HCT116 (cell line): ENCODE data around the gene E2F1. TPM values are rescaled to one million over a fixed set of nuclear protein-coding genes. Genes with fewer than 3 reads are reported as not detected.

ENCODE experiments used
- ATAC-seq: fragments of 200-7000 bp; cut with Tn5 transposase; 2 replicates; pipeline ENCODE4 v1.9.1; 2020; ENCODE audit warnings: mild to moderate bottlenecking, moderate library complexity
- BruUV-seq: library from RNA; stranded (reverse); fragments of 400-500 nt; replicated peaks from 2 replicates; lab custom pipeline; 2021; lab: Mats Ljungman, UMichigan
- CTCF ChIA-PET: fragments of 300-600 bp; sonication (Branson Sonifier 250); formaldehyde crosslinking; loops from one replicate; lab custom pipeline; 2021; ENCODE audit warnings: antibody characterized with exemption; lab: Charles Lee
- POLR2A ChIA-PET: fragments of 300-600, 350-600 bp; sonication (Branson Sonifier 250); formaldehyde crosslinking; loops from one replicate; lab custom pipeline; 2021; ENCODE audit warnings: antibody characterized with exemption; lab: Charles Lee
- RAD21 ChIA-PET, 2 experiments: fragments of 300-600 bp; sonication (Branson Sonifier 250); formaldehyde crosslinking; loops; one replicate each; lab custom pipeline; 2023; ENCODE audit warnings: low total read pairs in 2 of 2; ENCODE audit not compliant: uncharacterized antibody in 2 of 2, unreplicated experiment in 2 of 2, low non-redundant PET in 1 of 2; lab: Charles Lee
- DNase-seq: peaks from one replicate; pipeline ENCODE4 v3.0.0-alpha.2; 2010; ENCODE audit warnings: low read depth, low spot score
- H2AFZ ChIP-seq: fragments of 200-600 bp; shearing (Covaris generic), sonication (generic); 2 replicates; pipeline ENCODE4 v1.6.1; 2017; ENCODE audit warnings: low read depth, mixed run types, mixed read lengths, antibody characterized with exemption, low read length; ENCODE audit not compliant: poor library complexity, severe bottlenecking
- H3K27ac ChIP-seq: 2 replicates; pipeline ENCODE4 v1.5.1; 2012; ENCODE audit warnings: low read depth, low read length
- H3K27me3 ChIP-seq: fragments of 200-600 bp; sonication (generic); 2 replicates; pipeline ENCODE4 v1.6.1; 2016; ENCODE audit warnings: mixed run types, low read length, mixed read lengths; ENCODE audit not compliant: insufficient read depth
- H3K36me3 ChIP-seq, 2 experiments: fragments of 200-500 bp in 1 of 2; fragments of 200-600 bp in 1 of 2; sonication (Bioruptor generic) in 1 of 2; sonication (generic) in 1 of 2; 2 replicates each; pipeline versions ENCODE4 v1.5.1 to v1.6.1; 2014 to 2016; ENCODE audit warnings: low read length in 2 of 2, inconsistent platforms in 1 of 2, mixed read lengths in 1 of 2, mixed run types in 1 of 2; ENCODE audit not compliant: insufficient read depth in 2 of 2, control insufficient read depth in 1 of 2
- H3K4me1 ChIP-seq, 2 experiments: fragments of 200-600 bp in 1 of 2; sonication (generic) in 1 of 2; 2 replicates each; pipeline versions ENCODE4 v1.5.1 to v1.6.1; 2012 to 2017; ENCODE audit warnings: low read length in 2 of 2, inconsistent platforms in 1 of 2, mild to moderate bottlenecking in 1 of 2, mixed read lengths in 1 of 2, mixed run types in 1 of 2, moderate library complexity in 1 of 2; ENCODE audit not compliant: insufficient read depth in 2 of 2, control insufficient read depth in 1 of 2
- H3K4me2 ChIP-seq: fragments of 200-600 bp; sonication (generic); 2 replicates; pipeline ENCODE4 v1.6.1; 2017; ENCODE audit warnings: mixed run types, low read length, mixed read lengths
- H3K4me3 ChIP-seq, 2 experiments: fragments of 200-600 bp in 1 of 2; sonication (generic) in 1 of 2; replicated peaks in 1 of 2; 2 replicates each; pipeline ENCODE4 v1.5.1; 2011 to 2016; ENCODE audit warnings: low read length in 2 of 2, control low read depth in 1 of 2, low read depth in 1 of 2, mild to moderate bottlenecking in 1 of 2, mixed read lengths in 1 of 2, mixed run types in 1 of 2
- H3K79me2 ChIP-seq: fragments of 200-600 bp; sonication (generic); 2 replicates; pipeline ENCODE4 v1.6.1; 2017; ENCODE audit warnings: mild to moderate bottlenecking, mixed run types, low read length, moderate library complexity, mixed read lengths; ENCODE audit not compliant: insufficient read depth
- H3K9ac ChIP-seq: fragments of 200-600 bp; sonication (generic); 2 replicates; pipeline ENCODE4 v1.6.1; 2016; ENCODE audit warnings: low read length, mixed read lengths
- H3K9me2 ChIP-seq: fragments of 200-600 bp; sonication (generic), shearing (Covaris generic); 2 replicates; pipeline ENCODE4 v1.6.1; 2017; ENCODE audit warnings: mixed run types, mild to moderate bottlenecking, moderate library complexity; ENCODE audit not compliant: insufficient read depth
- H3K9me3 ChIP-seq, 2 experiments: fragments of 200-500 bp in 1 of 2; fragments of 200-600 bp in 1 of 2; sonication (Bioruptor generic) in 1 of 2; sonication (generic) in 1 of 2; 2 replicates each; pipeline ENCODE4 v1.6.1; 2014 to 2017; ENCODE audit warnings: low read length in 2 of 2, mixed read lengths in 2 of 2, inconsistent platforms in 1 of 2, low read depth in 1 of 2, mild to moderate bottlenecking in 1 of 2, mixed run types in 1 of 2, moderate library complexity in 1 of 2; ENCODE audit not compliant: control insufficient read depth in 1 of 2, insufficient read depth in 1 of 2
- H4K20me1 ChIP-seq: fragments of 200-600 bp; sonication (generic), shearing (Covaris generic); 2 replicates; pipeline ENCODE4 v1.6.1; 2017; ENCODE audit warnings: mixed run types, mild to moderate bottlenecking, moderate library complexity; ENCODE audit not compliant: insufficient read depth
- CBX3 ChIP-seq: IDR thresholded peaks from 2 replicates; pipeline ENCODE4 v1.6.1; 2012; ENCODE audit warnings: low read depth
- CEBPB ChIP-seq: IDR thresholded peaks from 2 replicates; pipeline ENCODE4 v1.6.1; 2012; ENCODE audit warnings: low read depth
- EGR1 ChIP-seq: IDR thresholded peaks from 2 replicates; pipeline ENCODE4 v1.6.1; 2012; ENCODE audit warnings: low read depth
- ELF1 ChIP-seq: IDR thresholded peaks from 2 replicates; pipeline ENCODE4 v1.6.1; 2012; ENCODE audit warnings: low read depth, borderline replicate concordance
- EZH2 ChIP-seq: fragments of 200-600 bp; sonication (generic); IDR thresholded peaks from 2 replicates; pipeline ENCODE4 v1.6.1; 2017; ENCODE audit warnings: antibody characterized with exemption, mixed run types
- EZH2phosphoT487 ChIP-seq: fragments of 200-600 bp; IDR thresholded peaks from 2 replicates; pipeline ENCODE4 v1.6.1; 2018; ENCODE audit warnings: antibody characterized with exemption, borderline replicate concordance
- FOSL1 ChIP-seq: IDR thresholded peaks from 2 replicates; pipeline ENCODE4 v1.6.1; 2012; ENCODE audit warnings: low read depth
- JUND ChIP-seq: IDR thresholded peaks from 2 replicates; pipeline ENCODE4 v1.6.1; 2012
- POLR2A ChIP-seq: IDR thresholded peaks from 2 replicates; pipeline ENCODE4 v1.7.0; 2011; ENCODE audit warnings: borderline replicate concordance; ENCODE audit not compliant: insufficient read depth, insufficient read length; ENCODE audit errors: extremely low read depth
- POLR2AphosphoS5 ChIP-seq: IDR thresholded peaks from 2 replicates; pipeline ENCODE4 v1.6.1; 2011; ENCODE audit warnings: mild to moderate bottlenecking, low read depth, low read length, moderate library complexity
- RAD21 ChIP-seq: IDR thresholded peaks from 2 replicates; pipeline ENCODE4 v1.6.1; 2012; ENCODE audit warnings: low read depth, mild to moderate bottlenecking
- SIN3A ChIP-seq: IDR thresholded peaks from 2 replicates; pipeline ENCODE4 v1.6.1; 2012; ENCODE audit warnings: low read depth
- SP1 ChIP-seq: IDR thresholded peaks from 2 replicates; pipeline ENCODE4 v1.6.1; 2012; ENCODE audit warnings: low read depth
- SRF ChIP-seq: IDR thresholded peaks from 2 replicates; pipeline ENCODE4 v1.6.1; 2012; ENCODE audit warnings: low read depth
- TCF7L2 ChIP-seq: IDR thresholded peaks from 2 replicates; pipeline ENCODE4 v1.7.0; 2011; ENCODE audit warnings: borderline replicate concordance, inconsistent platforms; ENCODE audit not compliant: insufficient read depth, insufficient read length; ENCODE audit errors: extremely low read depth
- YY1 ChIP-seq: IDR thresholded peaks from 2 replicates; pipeline ENCODE4 v1.6.1; 2011; ENCODE audit warnings: low read length, low read depth, moderate library complexity, mild to moderate bottlenecking; ENCODE audit not compliant: insufficient replicate concordance; ENCODE audit errors: extremely low read depth
- ZFX ChIP-seq: fragments of 450-650 bp; IDR thresholded peaks from 2 replicates; pipeline ENCODE4 v1.6.1; 2017
- ZNF274 ChIP-seq: fragments of 200-500 bp; sonication (Bioruptor generic); IDR thresholded peaks from 2 replicates; pipeline ENCODE4 v1.6.1; 2014; ENCODE audit warnings: mild to moderate bottlenecking, low read depth, low read length, inconsistent platforms
- intact Hi-C: fragments of 100-400 bp; cut with micrococcal nuclease; formaldehyde crosslinking; loops from 2 replicates; pipeline ENCODE4 v1.10.0; 2022
- total RNA-seq: library from RNA; stranded (reverse); gene quantifications from one replicate; pipeline ENCODE4 v1.2.1, GENCODE V29; 2021; ENCODE audit not compliant: unreplicated experiment
- TF ChIP-seq, protein P1 (sequence below): IDR thresholded peaks from 2 replicates; pipeline ENCODE4 v1.6.1; 2012
- TF ChIP-seq, protein P2 (sequence below), 3 experiments: fragments of 200-600 bp in 1 of 3; sonication (generic) in 1 of 3; IDR thresholded peaks in 2 of 3; conservative IDR thresholded peaks in 1 of 3; 2 replicates each; pipeline ENCODE4 v1.5.1; 2012 to 2017; ENCODE audit warnings: low read depth in 2 of 3, low read length in 2 of 3, antibody characterized with exemption in 1 of 3, borderline replicate concordance in 1 of 3, control low read depth in 1 of 3, mild to moderate bottlenecking in 1 of 3, mixed read lengths in 1 of 3, mixed run types in 1 of 3, moderate library complexity in 1 of 3; ENCODE audit not compliant: insufficient read depth in 1 of 3
- TF ChIP-seq, protein P3 (sequence below): IDR thresholded peaks from 2 replicates; pipeline ENCODE4 v1.6.1; 2012
- TF ChIP-seq, protein P4 (sequence below): IDR thresholded peaks from 2 replicates; pipeline ENCODE4 v1.6.1; 2012; ENCODE audit warnings: low read depth

E2F1 gene
- total RNA-seq, 1 experiment from 2014 or later: 30.9 TPM

DNA sequence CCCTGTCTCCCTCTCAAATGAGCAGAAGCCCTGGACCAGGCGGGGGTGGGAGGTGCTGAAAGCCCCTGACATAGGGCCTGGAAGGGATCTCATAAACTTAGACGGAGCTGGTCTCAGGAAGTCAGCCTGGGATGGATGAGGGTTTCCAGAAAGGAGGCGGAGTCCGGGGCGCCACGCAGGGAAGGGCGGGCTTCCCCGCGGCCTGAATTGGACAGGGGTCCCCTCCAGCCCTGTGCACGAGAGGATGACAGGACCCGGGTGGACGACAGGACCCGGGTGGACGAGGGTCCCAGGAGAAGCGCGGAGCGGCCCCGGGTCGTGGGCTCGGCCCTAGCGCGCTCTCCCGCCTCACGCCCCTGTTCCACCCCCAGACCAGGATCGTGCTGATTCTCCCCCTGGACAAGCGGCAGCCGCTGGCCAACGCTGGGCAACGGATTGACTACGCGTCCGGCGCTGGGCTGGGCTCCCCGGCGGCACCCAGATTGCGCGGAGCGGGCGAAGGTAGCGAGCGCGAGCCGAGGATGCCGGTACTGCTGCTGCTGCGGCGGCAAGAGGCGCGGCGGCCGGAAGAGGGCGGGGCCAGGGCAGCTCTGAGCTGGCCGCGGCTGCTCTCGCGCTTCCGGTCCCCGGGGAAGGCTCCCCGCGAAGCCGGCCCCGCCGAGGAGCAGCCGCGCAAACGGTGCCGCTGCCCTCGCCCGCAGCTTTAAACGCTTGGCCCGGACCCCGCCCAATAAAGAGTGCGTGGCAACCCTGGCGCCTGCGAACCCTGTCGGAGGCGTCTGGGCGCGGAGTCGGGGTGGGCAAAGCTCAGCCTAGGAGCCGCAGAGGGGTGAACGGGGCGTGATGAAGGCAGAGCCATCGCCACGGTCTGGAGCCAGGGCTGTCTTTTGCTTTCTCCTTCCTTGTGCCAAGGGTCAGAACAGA is 22.8 kb downstream of the E2F1 start:
- Histone ChIP-seq H3K36me3 (peaks cover 0 to 1% of the 10 kb centered on the region in 2 experiments; a peak in 1 of 4 replicates), H3K4me1 (peaks cover 9 to 22% of the 10 kb centered on the region in 2 experiments), H3K79me2 (peaks cover 6% of the 10 kb centered on the region; the same call in 1 of the 2 replicates), H3K9ac (peak overlapping the region; percentile 80), H3K4me3 (peak overlapping the region; percentile 76 to 90), H4K20me1 (no peaks in the 10 kb centered on the region), H3K27me3 (no peaks in the 10 kb centered on the region), H3K9me2 (no peaks in the 10 kb centered on the region), H3K9me3 (no peaks in the 10 kb centered on the region), H3K27ac (peak overlapping the region; percentile 80), H2AFZ (no peak overlapping the region), H3K4me2 (peak overlapping the region; percentile 97)
- CTCF ChIA-PET: interaction anchor here (1.5 to 3.0 kb wide), 4 partner anchors 10 to 219 kb away, joined by 3 to 13 read pairs (median 4); no protein-coding TSS in a partner anchor
- POLR2A ChIA-PET: interaction anchor here (1.4 to 2.3 kb wide), 2 partner anchors 10 to 163 kb away, joined by 3 to 6 read pairs; no protein-coding TSS in a partner anchor
- BruUV-seq: TSS peak; percentile 36
- no peak for DNase-seq
- intact Hi-C loops: no loop called here
- RAD21 ChIA-PET: no interaction called here
- peak; percentile 85 for ATAC-seq
- no peak for TF ChIP-seq ZNF274
- TF ChIP-seq SRF: no peak
- TF ChIP-seq ZFX: peak; percentile 58; the same call in 1 of the 2 replicates
- TF ChIP-seq POLR2AphosphoS5: peak; percentile 84
- TF ChIP-seq, protein P1, sequence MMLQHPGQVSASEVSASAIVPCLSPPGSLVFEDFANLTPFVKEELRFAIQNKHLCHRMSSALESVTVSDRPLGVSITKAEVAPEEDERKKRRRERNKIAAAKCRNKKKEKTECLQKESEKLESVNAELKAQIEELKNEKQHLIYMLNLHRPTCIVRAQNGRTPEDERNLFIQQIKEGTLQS: no peak
- TF ChIP-seq RAD21: no peak
- TF ChIP-seq TCF7L2: peak; percentile 85
- TF ChIP-seq SP1: no peak
- 0 out of 2 replicates have a peak, but pooled peaks have one; percentile 76 for TF ChIP-seq SIN3A
- TF ChIP-seq, protein P2, sequence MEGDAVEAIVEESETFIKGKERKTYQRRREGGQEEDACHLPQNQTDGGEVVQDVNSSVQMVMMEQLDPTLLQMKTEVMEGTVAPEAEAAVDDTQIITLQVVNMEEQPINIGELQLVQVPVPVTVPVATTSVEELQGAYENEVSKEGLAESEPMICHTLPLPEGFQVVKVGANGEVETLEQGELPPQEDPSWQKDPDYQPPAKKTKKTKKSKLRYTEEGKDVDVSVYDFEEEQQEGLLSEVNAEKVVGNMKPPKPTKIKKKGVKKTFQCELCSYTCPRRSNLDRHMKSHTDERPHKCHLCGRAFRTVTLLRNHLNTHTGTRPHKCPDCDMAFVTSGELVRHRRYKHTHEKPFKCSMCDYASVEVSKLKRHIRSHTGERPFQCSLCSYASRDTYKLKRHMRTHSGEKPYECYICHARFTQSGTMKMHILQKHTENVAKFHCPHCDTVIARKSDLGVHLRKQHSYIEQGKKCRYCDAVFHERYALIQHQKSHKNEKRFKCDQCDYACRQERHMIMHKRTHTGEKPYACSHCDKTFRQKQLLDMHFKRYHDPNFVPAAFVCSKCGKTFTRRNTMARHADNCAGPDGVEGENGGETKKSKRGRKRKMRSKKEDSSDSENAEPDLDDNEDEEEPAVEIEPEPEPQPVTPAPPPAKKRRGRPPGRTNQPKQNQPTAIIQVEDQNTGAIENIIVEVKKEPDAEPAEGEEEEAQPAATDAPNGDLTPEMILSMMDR (IDR thresholded peaks at IDR 0.05 in 2 of 3, conservative IDR thresholded peaks at IDR 0.05 in 1 of 3; ENCODE audit: borderline replicate concordance in 1 of 3, insufficient read depth in 1 of 3, low read depth in 2 of 3, low read length in 2 of 3): no peak
- TF ChIP-seq EZH2: no peak
- TF ChIP-seq JUND: no peak
- TF ChIP-seq, protein P3, sequence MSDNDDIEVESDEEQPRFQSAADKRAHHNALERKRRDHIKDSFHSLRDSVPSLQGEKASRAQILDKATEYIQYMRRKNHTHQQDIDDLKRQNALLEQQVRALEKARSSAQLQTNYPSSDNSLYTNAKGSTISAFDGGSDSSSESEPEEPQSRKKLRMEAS: no peak; the same call in 1 of the 2 replicates
- TF ChIP-seq CEBPB: no peak
- TF ChIP-seq POLR2A: peak; percentile 72
- no peak for TF ChIP-seq CBX3
- TF ChIP-seq, protein P4, sequence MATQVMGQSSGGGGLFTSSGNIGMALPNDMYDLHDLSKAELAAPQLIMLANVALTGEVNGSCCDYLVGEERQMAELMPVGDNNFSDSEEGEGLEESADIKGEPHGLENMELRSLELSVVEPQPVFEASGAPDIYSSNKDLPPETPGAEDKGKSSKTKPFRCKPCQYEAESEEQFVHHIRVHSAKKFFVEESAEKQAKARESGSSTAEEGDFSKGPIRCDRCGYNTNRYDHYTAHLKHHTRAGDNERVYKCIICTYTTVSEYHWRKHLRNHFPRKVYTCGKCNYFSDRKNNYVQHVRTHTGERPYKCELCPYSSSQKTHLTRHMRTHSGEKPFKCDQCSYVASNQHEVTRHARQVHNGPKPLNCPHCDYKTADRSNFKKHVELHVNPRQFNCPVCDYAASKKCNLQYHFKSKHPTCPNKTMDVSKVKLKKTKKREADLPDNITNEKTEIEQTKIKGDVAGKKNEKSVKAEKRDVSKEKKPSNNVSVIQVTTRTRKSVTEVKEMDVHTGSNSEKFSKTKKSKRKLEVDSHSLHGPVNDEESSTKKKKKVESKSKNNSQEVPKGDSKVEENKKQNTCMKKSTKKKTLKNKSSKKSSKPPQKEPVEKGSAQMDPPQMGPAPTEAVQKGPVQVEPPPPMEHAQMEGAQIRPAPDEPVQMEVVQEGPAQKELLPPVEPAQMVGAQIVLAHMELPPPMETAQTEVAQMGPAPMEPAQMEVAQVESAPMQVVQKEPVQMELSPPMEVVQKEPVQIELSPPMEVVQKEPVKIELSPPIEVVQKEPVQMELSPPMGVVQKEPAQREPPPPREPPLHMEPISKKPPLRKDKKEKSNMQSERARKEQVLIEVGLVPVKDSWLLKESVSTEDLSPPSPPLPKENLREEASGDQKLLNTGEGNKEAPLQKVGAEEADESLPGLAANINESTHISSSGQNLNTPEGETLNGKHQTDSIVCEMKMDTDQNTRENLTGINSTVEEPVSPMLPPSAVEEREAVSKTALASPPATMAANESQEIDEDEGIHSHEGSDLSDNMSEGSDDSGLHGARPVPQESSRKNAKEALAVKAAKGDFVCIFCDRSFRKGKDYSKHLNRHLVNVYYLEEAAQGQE: no peak
- TF ChIP-seq YY1: peak; percentile 32
- TF ChIP-seq EGR1: no peak
- TF ChIP-seq EZH2phosphoT487: no peak
- TF ChIP-seq ELF1: no peak
- no peak for TF ChIP-seq FOSL1
